ENCODE data around the gene SLC39A5.
"Not testable (repeated sequence)": the region's sequence is repeated elsewhere in the genome, so short reads cannot be mapped to it uniquely, and the experiment has no call there.

SLC39A5 gene

DNA sequence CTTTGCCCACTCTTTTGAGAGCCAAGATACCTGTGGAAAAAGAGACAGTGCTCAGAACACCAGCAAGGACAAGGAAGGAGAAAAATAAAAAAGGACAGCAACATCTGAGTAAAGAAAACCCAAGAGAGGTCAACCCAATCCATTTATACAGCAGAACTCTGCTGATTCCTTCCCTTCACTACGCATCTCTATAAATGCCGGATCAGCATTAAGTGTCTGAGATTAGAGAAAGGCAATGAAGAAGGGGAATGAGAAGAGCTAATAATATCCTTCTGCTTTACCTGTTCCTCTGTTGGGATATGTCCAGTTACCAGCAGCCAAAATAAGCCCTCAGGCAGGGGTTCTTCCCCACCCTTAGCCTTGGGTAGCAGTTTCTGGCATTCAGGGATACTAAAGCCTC is 52.7 kb downstream of the SLC39A5 start:
- no peak for DNase-seq

- not testable (repeated sequence) for DNase-seq
Observed at GRCh38 chr12:56284263-56284662, 54.4 kb downstream of the SLC39A5 start.

- DNase-seq, result no peak
Observed at GRCh38 chr12:56286044-56286830, 56.4 kb downstream of the SLC39A5 start.
